Glutamatergic neuron (in vitro differentiated cells): ENCODE measurements around the gene NNT. TPM values are rescaled to one million over a fixed set of nuclear protein-coding genes. Genes with fewer than 3 reads are reported as not detected.
"Not testable (repeated sequence)": the region's sequence is repeated elsewhere in the genome, so short reads cannot be mapped to it uniquely, and the experiment has no call there.

Experiments
- DNase-seq: peaks from one replicate; pipeline ENCODE4 v3.0.0; 2022
- H3K27ac Mint-ChIP-seq: one replicate; pipeline ENCODE4 v1.8.0; 2020; ENCODE audit warnings: mild to moderate bottlenecking, mixed read lengths, inconsistent platforms; ENCODE audit not compliant: unreplicated experiment
- H3K27me3 Mint-ChIP-seq: one replicate; pipeline ENCODE4 v1.8.0; 2020; ENCODE audit warnings: mild to moderate bottlenecking, moderate library complexity, mixed read lengths, inconsistent platforms; ENCODE audit not compliant: unreplicated experiment
- H3K36me3 Mint-ChIP-seq: one replicate; pipeline ENCODE4 v1.8.0; 2020; ENCODE audit warnings: mild to moderate bottlenecking, mixed read lengths, inconsistent platforms; ENCODE audit not compliant: unreplicated experiment
- H3K4me1 Mint-ChIP-seq: one replicate; pipeline ENCODE4 v1.8.0; 2020; ENCODE audit warnings: mild to moderate bottlenecking, low read depth, mixed read lengths, inconsistent platforms; ENCODE audit not compliant: unreplicated experiment
- H3K4me3 Mint-ChIP-seq: one replicate; pipeline ENCODE4 v1.8.0; 2020; ENCODE audit warnings: mild to moderate bottlenecking, mixed read lengths, inconsistent platforms; ENCODE audit not compliant: unreplicated experiment
- H3K9me3 Mint-ChIP-seq: one replicate; pipeline ENCODE4 v1.8.0; 2020; ENCODE audit warnings: mild to moderate bottlenecking, moderate library complexity, mixed read lengths, inconsistent platforms; ENCODE audit not compliant: unreplicated experiment
- CTCF ChIP-seq: fragments of 200-600 bp; sonication (generic); IDR thresholded peaks from one replicate; pipeline ENCODE4 v1.5.0; 2021; ENCODE audit not compliant: partially characterized antibody, unreplicated experiment
- total RNA-seq: library from RNA; stranded (reverse); fragmentation: NEBNext Ultra II Directional; extraction: Animal tissue kit (Norgen Biotek cat#: 25700); gene quantifications from one replicate; pipeline ENCODE4 v1.2.1, GENCODE V29; 2021; ENCODE audit not compliant: unreplicated experiment

NNT gene
- total RNA-seq, 1 donor from 2014 or later = 152 TPM

GRCh38 chr5:43712081-43712480 lies 109.1 kb downstream of the NNT start:
- H3K4me3 Mint-ChIP-seq = no peak overlapping the region
- H3K36me3 Mint-ChIP-seq = peaks cover 10% of the 10 kb centered on the region
- peaks cover 7% of the 10 kb centered on the region for H3K9me3 Mint-ChIP-seq
- peaks cover 7% of the 10 kb centered on the region for H3K4me1 Mint-ChIP-seq
- H3K27ac Mint-ChIP-seq = no peak overlapping the region
- DNase-seq = no peak
- TF ChIP-seq CTCF = no peak
- peaks cover 1% of the 10 kb centered on the region for H3K27me3 Mint-ChIP-seq

- not testable (repeated sequence) for DNase-seq, H3K27me3 Mint-ChIP-seq, H3K4me1 Mint-ChIP-seq, H3K27ac Mint-ChIP-seq, H3K36me3 Mint-ChIP-seq, H3K4me3 Mint-ChIP-seq
- peaks cover 13% of the 10 kb centered on the region for H3K9me3 Mint-ChIP-seq
These were observed 116.8 kb downstream of the NNT start for GRCh38 chr5:43719783-43720182.

GRCh38 chr5:43728581-43728980 lies 125.6 kb downstream of the NNT start:
- no peak for DNase-seq
- Mint-ChIP-seq H3K9me3 (no peaks in the 10 kb centered on the region), H3K4me1 (peaks cover 3% of the 10 kb centered on the region), H3K36me3 (no peaks in the 10 kb centered on the region), H3K4me3 (no peak overlapping the region), H3K27ac (no peak overlapping the region), H3K27me3 (no peaks in the 10 kb centered on the region)
- TF ChIP-seq CTCF = no peak

GRCh38 chr5:43729846-43730478 lies 127.0 kb downstream of the NNT start:
- H3K9me3 Mint-ChIP-seq = no peaks in the 10 kb centered on the region
- no peaks in the 10 kb centered on the region for H3K36me3 Mint-ChIP-seq
- H3K27me3 Mint-ChIP-seq = no peaks in the 10 kb centered on the region
- peak; percentile 69 for TF ChIP-seq CTCF
- H3K4me3 Mint-ChIP-seq = no peak overlapping the region
- H3K4me1 Mint-ChIP-seq = peaks cover 3% of the 10 kb centered on the region
- no peak overlapping the region for H3K27ac Mint-ChIP-seq
- no peak for DNase-seq

GRCh38 chr5:43730832-43731342 lies 127.9 kb downstream of the NNT start:
- no peaks in the 10 kb centered on the region for H3K36me3 Mint-ChIP-seq
- TF ChIP-seq CTCF = no peak
- no peak for DNase-seq
- H3K27ac Mint-ChIP-seq = no peak overlapping the region
- H3K4me3 Mint-ChIP-seq = no peak overlapping the region
- H3K9me3 Mint-ChIP-seq = no peaks in the 10 kb centered on the region
- peaks cover 3% of the 10 kb centered on the region for H3K4me1 Mint-ChIP-seq
- no peaks in the 10 kb centered on the region for H3K27me3 Mint-ChIP-seq
